Loucy (cell line): ENCODE results near the gene SLC6A19.

Source experiments
- EZH2phosphoT487 ChIP-seq: fragments of 200-600 bp; IDR thresholded peaks from 2 replicates; pipeline ENCODE4 v1.6.1; 2018; ENCODE audit warnings: antibody characterized with exemption, mild to moderate bottlenecking, moderate library complexity, borderline replicate concordance
- TF ChIP-seq, protein P1 (sequence below): fragments of 200-600 bp; sonication (generic); conservative IDR thresholded peaks from 2 replicates; pipeline ENCODE4 v1.5.1; 2014; ENCODE audit warnings: mild to moderate bottlenecking, antibody characterized with exemption, low read length

DNA sequence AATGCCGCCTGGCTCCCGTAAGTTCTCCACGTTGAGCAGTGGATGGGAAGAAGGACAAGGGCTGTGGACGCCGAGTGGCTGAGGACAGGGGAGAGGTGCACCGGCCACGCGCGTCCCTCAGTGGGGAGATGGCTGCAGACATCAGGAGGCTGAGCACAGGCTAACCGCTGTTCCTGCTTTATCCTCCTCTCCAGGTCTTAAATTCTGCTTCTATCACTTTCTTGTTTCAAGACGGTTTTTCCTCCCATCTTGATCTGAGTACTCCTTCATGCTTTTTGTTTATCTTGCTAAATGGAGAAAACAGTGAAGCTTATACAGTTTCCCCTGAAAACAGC is 42.1 kb upstream of the SLC6A19 start:
- TF ChIP-seq, protein P1, sequence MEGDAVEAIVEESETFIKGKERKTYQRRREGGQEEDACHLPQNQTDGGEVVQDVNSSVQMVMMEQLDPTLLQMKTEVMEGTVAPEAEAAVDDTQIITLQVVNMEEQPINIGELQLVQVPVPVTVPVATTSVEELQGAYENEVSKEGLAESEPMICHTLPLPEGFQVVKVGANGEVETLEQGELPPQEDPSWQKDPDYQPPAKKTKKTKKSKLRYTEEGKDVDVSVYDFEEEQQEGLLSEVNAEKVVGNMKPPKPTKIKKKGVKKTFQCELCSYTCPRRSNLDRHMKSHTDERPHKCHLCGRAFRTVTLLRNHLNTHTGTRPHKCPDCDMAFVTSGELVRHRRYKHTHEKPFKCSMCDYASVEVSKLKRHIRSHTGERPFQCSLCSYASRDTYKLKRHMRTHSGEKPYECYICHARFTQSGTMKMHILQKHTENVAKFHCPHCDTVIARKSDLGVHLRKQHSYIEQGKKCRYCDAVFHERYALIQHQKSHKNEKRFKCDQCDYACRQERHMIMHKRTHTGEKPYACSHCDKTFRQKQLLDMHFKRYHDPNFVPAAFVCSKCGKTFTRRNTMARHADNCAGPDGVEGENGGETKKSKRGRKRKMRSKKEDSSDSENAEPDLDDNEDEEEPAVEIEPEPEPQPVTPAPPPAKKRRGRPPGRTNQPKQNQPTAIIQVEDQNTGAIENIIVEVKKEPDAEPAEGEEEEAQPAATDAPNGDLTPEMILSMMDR = no peak
- no peak for TF ChIP-seq EZH2phosphoT487
